Measurements from ENCODE around the gene FAM111B. TPM values are rescaled to one million over a fixed set of nuclear protein-coding genes. Genes with fewer than 3 reads are reported as not detected.

FAM111B gene
- polyA plus RNA-seq, 3 donors: 8.8 to 17.3 (median 16.2) TPM

DNA sequence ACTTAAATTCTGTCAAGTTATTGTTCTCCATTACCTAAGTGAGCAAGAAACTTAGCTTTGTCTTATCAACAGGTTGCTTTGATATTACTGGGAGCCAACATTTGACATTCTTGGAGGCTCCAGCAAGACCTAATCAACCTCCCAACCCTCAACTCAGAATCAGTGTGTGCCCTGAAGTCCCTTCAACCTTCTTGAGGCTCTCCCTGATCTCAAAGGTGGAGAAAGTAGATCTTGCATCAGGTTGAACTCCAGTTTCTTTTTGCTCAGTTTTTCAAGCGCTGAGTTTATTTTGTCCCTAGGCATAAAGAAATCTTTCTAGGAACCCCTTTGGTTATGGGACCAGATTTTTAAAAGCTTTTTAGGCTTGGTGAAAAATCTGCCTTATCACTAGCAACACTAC, 37.1 kb downstream of the FAM111B start:
- no peak for DNase-seq (ENCODE audit: extremely low read depth in 1 of 11, low read depth in 9 of 11, low spot score in 4 of 11)

DNA sequence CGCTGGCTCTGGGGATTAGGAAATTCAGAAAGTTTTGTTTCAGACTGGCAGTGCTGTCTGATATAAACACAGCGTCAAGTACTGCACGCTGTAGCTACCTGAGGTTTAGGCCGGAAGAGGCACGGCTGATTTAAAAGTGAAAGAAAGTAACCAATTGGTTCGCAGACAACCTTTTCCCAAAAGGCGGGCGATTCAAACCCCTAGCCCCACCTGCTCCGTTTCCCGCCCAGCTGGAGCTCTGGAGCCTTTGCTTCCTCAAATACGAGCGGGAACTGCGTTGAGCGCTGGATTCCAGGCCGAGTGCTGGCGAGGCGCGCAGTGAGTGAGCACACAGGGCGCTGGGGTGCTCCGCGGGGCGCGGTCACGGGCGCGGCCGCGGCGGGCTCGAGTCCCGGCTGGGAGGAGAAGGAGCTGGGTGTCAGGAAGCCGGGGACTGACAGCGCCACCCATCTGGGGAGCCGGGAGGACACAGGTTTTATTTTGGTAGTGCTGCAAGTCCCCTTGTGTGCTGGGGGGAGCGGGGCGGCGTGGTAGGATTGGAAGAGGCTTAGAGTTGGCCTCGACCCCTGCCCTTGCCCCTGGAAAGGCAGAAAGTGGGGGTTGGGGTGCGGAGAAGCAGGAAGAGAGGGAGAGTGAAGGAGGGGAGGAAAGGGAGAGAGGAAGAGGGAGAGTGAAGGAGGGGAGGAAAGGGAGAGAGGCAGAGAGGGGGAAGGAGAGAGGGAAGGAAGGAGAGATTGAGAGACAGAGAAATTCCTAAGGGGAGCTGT, 37.7 kb downstream of the FAM111B start:
- peak in 9 of 11 donors; percentile 66 to 87 (median 78) for DNase-seq (ENCODE audit: extremely low read depth in 1 of 11, low read depth in 9 of 11, low spot score in 4 of 11)

DNA sequence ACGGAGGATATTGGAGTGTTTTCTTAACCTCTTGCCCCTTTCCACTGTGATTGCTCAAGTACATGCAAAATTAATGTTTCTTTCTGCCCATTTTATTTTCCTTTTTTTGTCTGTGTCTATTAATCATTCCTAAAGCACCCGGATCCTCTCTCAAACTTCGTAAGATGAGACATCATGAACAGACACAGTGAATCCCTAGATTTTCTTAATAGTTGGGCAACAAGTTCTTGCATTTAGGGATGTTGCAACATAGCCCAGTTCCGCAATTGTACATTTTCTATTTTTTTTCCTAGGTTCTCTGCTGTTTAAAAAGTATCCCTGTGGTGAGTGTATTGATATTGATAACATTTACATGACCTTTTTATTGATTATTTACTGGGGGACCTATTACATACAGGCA, 38.5 kb downstream of the FAM111B start:
- no peak for DNase-seq (ENCODE audit: extremely low read depth in 1 of 11, low read depth in 9 of 11, low spot score in 4 of 11)

DNA sequence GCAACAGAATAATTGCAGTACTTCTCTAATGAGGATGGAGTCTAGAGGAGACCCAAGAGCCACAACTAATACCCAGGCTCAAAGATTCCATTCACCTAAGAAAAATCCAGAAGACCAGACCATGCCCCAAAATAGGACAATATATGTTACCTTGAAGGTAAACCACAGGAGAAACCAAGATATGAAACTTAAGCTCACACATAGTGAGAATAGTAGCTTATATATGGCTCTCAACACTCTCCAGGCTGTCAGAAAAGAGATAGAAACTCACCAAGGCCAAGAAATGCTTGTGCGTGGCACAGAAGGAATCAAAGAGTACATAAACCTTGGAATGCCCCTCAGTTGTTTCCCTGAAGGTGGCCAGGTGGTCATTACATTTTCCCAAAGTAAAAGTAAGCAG, 44.7 kb downstream of the FAM111B start:
- DNase-seq (ENCODE audit: extremely low read depth in 1 of 11, low read depth in 9 of 11, low spot score in 4 of 11): no peak

DNA sequence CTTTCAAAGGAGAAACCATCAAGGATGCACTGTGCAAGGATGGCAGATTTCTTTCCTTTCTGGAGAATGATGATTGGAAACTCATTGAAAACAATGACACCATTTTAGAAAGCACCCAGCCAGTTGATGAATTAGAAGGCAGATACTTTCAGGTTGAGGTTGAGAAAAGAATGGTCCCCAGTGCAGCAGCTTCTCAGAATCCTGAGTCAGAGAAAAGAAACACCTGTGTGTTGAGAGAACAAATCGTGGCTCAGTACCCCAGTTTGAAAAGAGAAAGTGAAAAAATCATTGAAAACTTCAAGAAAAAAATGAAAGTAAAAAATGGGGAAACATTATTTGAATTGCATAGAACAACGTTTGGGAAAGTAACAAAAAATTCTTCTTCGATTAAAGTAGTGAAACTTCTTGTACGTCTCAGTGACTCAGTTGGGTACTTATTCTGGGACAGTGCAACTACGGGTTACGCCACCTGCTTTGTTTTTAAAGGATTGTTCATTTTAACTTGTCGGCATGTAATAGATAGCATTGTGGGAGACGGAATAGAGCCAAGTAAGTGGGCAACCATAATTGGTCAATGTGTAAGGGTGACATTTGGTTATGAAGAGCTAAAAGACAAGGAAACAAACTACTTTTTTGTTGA, 45.4 kb downstream of the FAM111B start:
- DNase-seq (ENCODE audit: extremely low read depth in 1 of 11, low read depth in 9 of 11, low spot score in 4 of 11): no peak

- DNase-seq (ENCODE audit: extremely low read depth in 1 of 11, low read depth in 9 of 11, low spot score in 4 of 11): no peak
These were observed 47.6 kb downstream of the FAM111B start for GRCh38 chr11:59154610-59155009.

DNA sequence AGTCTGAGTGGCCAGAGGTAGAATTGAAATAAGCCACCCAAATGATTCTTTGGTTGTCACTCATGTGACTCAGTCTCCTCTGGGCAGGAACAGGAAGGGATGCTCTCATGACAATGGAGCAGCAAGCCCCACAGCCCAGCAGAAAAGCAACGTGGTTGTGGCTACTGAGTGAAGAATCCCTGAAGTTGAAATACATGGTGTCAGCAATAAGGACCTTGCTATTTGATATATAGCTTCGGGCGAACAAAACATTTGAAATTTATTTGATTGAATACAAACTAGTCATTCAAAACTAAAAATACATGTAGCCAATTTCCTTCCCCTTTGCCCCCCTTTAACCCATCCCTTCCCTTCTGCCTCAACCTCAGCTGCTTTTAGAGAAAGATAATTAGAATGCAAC, 50.4 kb downstream of the FAM111B start:
- no peak for DNase-seq (ENCODE audit: extremely low read depth in 1 of 11, low read depth in 9 of 11, low spot score in 4 of 11)

- DNase-seq (ENCODE audit: extremely low read depth in 1 of 11, low read depth in 9 of 11, low spot score in 4 of 11): peak in 6 of 11 donors; percentile 48 to 73 (median 62)
These were observed 51.4 kb downstream of the FAM111B start for GRCh38 chr11:59158206-59159068.

- DNase-seq (ENCODE audit: extremely low read depth in 1 of 11, low read depth in 9 of 11, low spot score in 4 of 11): no peak
These were observed 57.0 kb downstream of the FAM111B start for GRCh38 chr11:59164028-59164427.

DNA sequence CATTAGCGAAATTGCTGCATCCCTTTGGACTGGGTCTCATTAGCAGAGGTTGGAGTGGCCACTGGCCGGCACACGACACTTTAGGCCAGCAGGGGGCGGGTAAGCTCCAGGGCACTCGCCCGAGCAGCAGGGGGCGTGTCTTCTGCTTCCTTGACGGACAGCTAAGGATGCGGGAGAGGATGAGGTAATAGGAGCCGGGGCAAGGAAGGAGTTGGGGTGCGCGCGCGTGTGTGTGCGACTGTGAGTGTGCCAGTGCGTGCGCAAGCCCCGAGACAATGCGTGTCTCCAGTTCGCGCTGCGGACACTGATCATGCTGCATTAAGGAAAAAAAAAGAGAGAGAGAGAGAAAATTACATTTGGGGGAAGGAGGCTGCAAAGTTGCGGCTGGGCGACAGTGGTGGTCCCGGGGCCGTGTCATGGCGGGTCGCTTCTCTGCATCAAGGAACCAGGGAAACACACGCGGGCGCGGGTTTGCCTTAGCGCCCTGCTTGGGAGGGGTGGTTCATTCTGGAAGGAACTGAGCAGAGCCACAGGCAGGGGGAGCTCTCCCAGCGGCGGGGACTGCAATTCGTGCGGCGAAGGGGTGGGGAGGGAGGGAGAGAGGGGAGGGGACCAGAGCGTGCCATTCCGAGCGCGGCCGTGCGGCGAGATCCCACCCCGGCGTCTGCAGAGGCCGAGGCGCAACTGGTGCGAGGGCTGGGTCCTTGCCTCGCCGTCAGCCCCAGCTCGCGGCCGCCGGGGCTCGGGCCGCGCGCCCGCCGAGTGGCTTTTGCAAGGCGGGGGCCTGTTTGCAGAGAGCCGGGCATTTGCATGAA, 64.7 kb downstream of the FAM111B start, which contains the start of gene DTX4:
Gene DTX4 (plus strand): TSS at position 625 of the 815 bp plus-strand sequence. CDS start 464 bp downstream, outside the sequence.
- DNase-seq (ENCODE audit: extremely low read depth in 1 of 11, low read depth in 9 of 11, low spot score in 4 of 11): peak in 10 of 11 donors; percentile 79 to 92 (median 88)

DNA sequence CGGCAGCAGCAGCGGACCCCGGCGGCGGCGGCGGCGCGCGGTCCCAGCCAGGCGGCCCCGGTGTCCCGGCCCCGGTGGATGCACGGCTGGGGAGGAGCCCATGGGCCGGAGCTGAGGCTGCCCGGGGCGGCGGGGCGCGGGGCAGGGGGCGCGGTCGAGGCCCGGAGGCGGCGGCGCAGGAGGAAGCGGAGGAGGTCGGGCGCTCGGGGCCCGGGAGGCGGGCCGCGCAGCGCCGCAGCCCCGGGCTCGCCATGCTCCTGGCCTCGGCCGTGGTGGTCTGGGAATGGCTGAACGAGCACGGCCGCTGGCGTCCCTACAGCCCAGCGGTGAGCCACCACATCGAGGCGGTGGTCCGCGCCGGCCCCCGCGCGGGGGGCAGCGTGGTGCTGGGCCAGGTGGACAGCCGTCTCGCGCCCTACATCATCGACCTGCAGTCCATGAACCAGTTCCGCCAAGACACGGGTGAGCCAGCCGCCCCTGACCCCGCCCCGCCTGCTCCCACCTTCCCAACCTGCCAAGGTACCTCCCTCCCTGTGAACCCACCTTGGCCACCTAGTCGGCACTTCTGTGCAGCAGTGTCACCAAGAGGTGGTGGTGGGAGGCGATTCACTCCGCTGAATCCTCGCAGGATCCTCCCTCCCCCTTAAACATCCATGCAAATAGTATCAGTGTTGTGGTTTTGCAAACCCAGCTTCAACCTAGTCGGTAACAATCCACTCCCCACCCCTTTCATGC, 65.5 kb downstream of the FAM111B start:
- peak in 4 of 11 donors; percentile 26 to 39 (median 28) for DNase-seq (ENCODE audit: extremely low read depth in 1 of 11, low read depth in 9 of 11, low spot score in 4 of 11)

GRCh38 chr11:59173080-59173963, 66.3 kb downstream of the FAM111B start:
- DNase-seq (ENCODE audit: extremely low read depth in 1 of 11, low read depth in 9 of 11, low spot score in 4 of 11): peak in 8 of 11 donors; percentile 50 to 78 (median 54)

GRCh38 chr11:59173964-59174663, 67.1 kb downstream of the FAM111B start:
- peak in 4 of 11 donors; percentile 18 to 37 (median 22) for DNase-seq (ENCODE audit: extremely low read depth in 1 of 11, low read depth in 9 of 11, low spot score in 4 of 11)

DNA sequence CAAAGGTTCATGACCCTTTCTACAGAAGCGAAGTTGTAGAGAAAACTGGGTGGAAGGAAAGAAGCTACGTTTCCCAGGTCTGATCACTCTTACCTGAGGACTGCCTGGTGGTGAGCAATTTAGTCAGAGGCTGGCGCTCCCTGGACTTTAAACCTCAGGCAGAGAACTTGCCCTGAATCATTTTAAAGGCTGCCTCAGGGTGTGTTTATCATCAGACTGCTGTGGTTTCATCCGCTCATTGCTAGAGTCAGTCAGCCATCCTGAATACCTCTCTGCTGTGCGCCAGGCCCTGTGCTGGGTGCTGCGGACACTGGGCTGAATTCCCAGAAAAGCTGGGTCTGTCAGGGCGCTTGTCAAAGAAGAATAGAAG, 67.6 kb downstream of the FAM111B start:
- no peak for DNase-seq (ENCODE audit: extremely low read depth in 1 of 11, low read depth in 9 of 11, low spot score in 4 of 11)

- no peak for DNase-seq (ENCODE audit: extremely low read depth in 1 of 11, low read depth in 9 of 11, low spot score in 4 of 11)
These were observed 68.1 kb downstream of the FAM111B start for GRCh38 chr11:59175091-59175501.

- DNase-seq (ENCODE audit: extremely low read depth in 1 of 11, low read depth in 9 of 11, low spot score in 4 of 11): no peak
These were observed 69.3 kb downstream of the FAM111B start for GRCh38 chr11:59176330-59176729.
